ENCODE data around the gene NPDC1.

DNA sequence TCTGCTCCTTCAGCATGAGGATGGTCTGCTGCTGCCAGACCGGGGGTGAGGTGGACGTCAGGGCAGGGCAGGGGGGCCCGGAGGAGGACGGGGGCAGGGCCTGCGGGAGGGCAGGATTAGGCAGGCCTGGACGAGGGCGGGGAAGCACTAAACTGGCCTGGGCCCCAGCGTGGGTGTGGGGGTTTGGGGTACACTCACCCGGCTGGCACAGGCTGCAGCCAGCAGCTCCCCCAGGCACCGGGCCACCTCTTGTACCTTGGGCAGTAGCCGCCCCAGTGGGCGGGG lies 18.8 kb upstream of the NPDC1 start:
- TF ChIP-seq GATA2 (IDR thresholded peaks at IDR 0.05; ENCODE audit: low read depth, low read length) (no peak), GATA3 (IDR thresholded peaks at IDR 0.05; ENCODE audit: low read depth, low read length) (no peak)
